ENCODE results near the gene ATXN1L.
"Not testable (repeated sequence)": the region's sequence is repeated elsewhere in the genome, so short reads cannot be mapped to it uniquely, and the experiment has no call there.

ATXN1L gene

GRCh38 chr16:71894921-71895678, 49.3 kb downstream of the ATXN1L start, which contains the start of gene IST1:
IST1 (plus strand) TSS chr16:71895531; CDS start chr16:71915641, 20,110 bp downstream.
- peak; percentile 99 for DNase-seq

- no peak for DNase-seq
These were observed 50.0 kb downstream of the ATXN1L start for GRCh38 chr16:71895679-71896365.

- no peak for DNase-seq
These were observed 51.1 kb downstream of the ATXN1L start for GRCh38 chr16:71896764-71897368.

GRCh38 chr16:71899171-71899570, 53.4 kb downstream of the ATXN1L start:
- DNase-seq = no peak

- no peak for DNase-seq
These were observed 57.0 kb downstream of the ATXN1L start for GRCh38 chr16:71902656-71903365.

GRCh38 chr16:71903608-71904007, 57.8 kb downstream of the ATXN1L start:
- DNase-seq = no peak

- no peak for DNase-seq
These were observed 58.5 kb downstream of the ATXN1L start for GRCh38 chr16:71904239-71904638.

- not testable (repeated sequence) for DNase-seq
These were observed 60.0 kb downstream of the ATXN1L start for GRCh38 chr16:71905765-71906164.

All from amniotic stem cell (primary cell).